Calu3 (cell line): Measurements from ENCODE around the gene RTL5. TPM values are rescaled to one million over a fixed set of nuclear protein-coding genes. Genes with fewer than 3 reads are reported as not detected.

Source experiments
- BruUV-seq: library from RNA; stranded (reverse); fragments of 400-500 nt; replicated peaks from 2 replicates; lab custom pipeline; 2021; lab: Mats Ljungman, UMichigan
- CTCF ChIA-PET: fragments of 300-600 bp; sonication (Branson Sonifier 250); formaldehyde crosslinking; loops from one replicate; lab custom pipeline; 2022; ENCODE audit warnings: antibody characterized with exemption; lab: Charles Lee
- DNase-seq: peaks from one replicate; pipeline ENCODE4 v3.0.0; 2022
- H3K27ac Mint-ChIP-seq: one replicate; pipeline ENCODE4 v1.8.0; 2022; ENCODE audit warnings: mixed read lengths; ENCODE audit not compliant: unreplicated experiment
- H3K27me3 Mint-ChIP-seq: one replicate; pipeline ENCODE4 v1.8.0; 2022; ENCODE audit warnings: mixed read lengths; ENCODE audit not compliant: unreplicated experiment
- H3K36me3 Mint-ChIP-seq: one replicate; pipeline ENCODE4 v1.8.0; 2022; ENCODE audit warnings: mild to moderate bottlenecking, moderate library complexity, mixed read lengths; ENCODE audit not compliant: insufficient read depth, unreplicated experiment
- H3K4me1 Mint-ChIP-seq: one replicate; pipeline ENCODE4 v1.8.0; 2022; ENCODE audit warnings: mild to moderate bottlenecking, low read depth, mixed read lengths; ENCODE audit not compliant: unreplicated experiment
- H3K4me3 Mint-ChIP-seq: one replicate; pipeline ENCODE4 v1.8.0; 2022; ENCODE audit warnings: mild to moderate bottlenecking, low read depth, moderate library complexity, mixed read lengths; ENCODE audit not compliant: unreplicated experiment
- H3K9me3 Mint-ChIP-seq: one replicate; pipeline ENCODE4 v1.8.0; 2022; ENCODE audit warnings: low read depth, mixed read lengths; ENCODE audit not compliant: unreplicated experiment
- intact Hi-C: fragments of 100-400 bp; cut with micrococcal nuclease; formaldehyde crosslinking; loops from one replicate; pipeline ENCODE4 v1.10.0; 2022; ENCODE audit not compliant: unreplicated experiment
- total RNA-seq: library from RNA; stranded (reverse); gene quantifications from 2 replicates; pipeline ENCODE4 v1.2.3, GENCODE V29; 2022
- TF ChIP-seq, protein P1 (sequence below): fragments of 200-600 bp; IDR thresholded peaks from one replicate; pipeline ENCODE4 v1.8.0; 2022; ENCODE audit warnings: antibody characterized with exemption; ENCODE audit not compliant: unreplicated experiment

The RTL5 gene
- total RNA-seq, 1 experiment from 2014 or later: 0.07 TPM

DNA sequence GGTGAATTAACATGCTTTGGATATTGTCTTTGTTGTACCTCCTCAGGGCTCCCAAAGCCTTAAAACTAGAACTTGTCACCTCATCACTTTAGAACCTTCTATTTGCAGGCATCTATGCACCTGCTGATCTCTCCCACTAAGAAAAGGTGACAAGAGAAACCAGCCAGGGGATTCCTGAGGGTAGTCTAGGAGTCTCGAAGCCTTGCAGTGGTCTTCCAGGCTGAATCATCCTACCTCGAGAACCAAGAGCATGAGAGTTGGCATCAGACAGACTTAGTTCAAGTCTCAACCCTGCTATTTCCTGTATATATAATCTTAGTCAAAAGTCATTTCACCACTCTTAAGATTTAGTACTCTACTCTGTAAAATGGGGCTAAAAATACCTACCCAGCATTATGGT lies 29.6 kb downstream of the RTL5 start:
- no peaks in the 10 kb centered on the region for H3K9me3 Mint-ChIP-seq

DNA sequence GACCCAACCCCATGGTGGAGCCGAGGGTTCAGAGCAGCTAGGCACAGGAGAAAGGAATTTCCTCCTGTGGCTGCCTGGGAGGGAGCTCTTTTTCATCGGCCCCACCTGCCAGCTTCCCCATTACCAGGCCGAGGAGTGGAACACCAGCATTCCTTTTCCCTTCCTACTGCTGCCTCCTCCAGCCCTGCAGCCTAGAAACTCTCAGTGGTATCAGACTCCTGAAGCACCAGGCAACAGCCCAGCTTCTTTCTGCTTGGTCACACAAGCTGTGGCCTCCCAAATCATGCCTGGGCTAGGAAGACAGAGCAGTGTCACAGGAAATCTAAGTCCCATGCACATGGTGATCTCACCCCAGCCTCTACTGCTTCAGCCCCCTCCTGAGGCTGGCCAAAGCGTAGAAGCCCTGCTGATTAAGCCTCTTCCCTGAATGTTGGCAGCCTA lies 30.1 kb downstream of the RTL5 start:
- TF ChIP-seq, protein P1, sequence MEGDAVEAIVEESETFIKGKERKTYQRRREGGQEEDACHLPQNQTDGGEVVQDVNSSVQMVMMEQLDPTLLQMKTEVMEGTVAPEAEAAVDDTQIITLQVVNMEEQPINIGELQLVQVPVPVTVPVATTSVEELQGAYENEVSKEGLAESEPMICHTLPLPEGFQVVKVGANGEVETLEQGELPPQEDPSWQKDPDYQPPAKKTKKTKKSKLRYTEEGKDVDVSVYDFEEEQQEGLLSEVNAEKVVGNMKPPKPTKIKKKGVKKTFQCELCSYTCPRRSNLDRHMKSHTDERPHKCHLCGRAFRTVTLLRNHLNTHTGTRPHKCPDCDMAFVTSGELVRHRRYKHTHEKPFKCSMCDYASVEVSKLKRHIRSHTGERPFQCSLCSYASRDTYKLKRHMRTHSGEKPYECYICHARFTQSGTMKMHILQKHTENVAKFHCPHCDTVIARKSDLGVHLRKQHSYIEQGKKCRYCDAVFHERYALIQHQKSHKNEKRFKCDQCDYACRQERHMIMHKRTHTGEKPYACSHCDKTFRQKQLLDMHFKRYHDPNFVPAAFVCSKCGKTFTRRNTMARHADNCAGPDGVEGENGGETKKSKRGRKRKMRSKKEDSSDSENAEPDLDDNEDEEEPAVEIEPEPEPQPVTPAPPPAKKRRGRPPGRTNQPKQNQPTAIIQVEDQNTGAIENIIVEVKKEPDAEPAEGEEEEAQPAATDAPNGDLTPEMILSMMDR: no peak
- DNase-seq: no peak
- no TSS peak for BruUV-seq
- H3K36me3 Mint-ChIP-seq: no peaks in the 10 kb centered on the region
- H3K4me3 Mint-ChIP-seq: no peak overlapping the region
- peaks cover 61% of the 10 kb centered on the region for H3K27me3 Mint-ChIP-seq
- H3K4me1 Mint-ChIP-seq: no peaks in the 10 kb centered on the region
- H3K27ac Mint-ChIP-seq: no peak overlapping the region
- H3K9me3 Mint-ChIP-seq: no peaks in the 10 kb centered on the region
- intact Hi-C loops: no loop called here
- CTCF ChIA-PET: interaction anchor here (0.6 kb wide), 1 partner anchor 187 kb away, joined by 3 read pairs; no protein-coding TSS in a partner anchor

More for the DNA sequence above, 29.6 kb downstream of the RTL5 start:
- Mint-ChIP-seq H3K4me1 (no peaks in the 10 kb centered on the region), H3K4me3 (no peak overlapping the region), H3K27ac (no peak overlapping the region), H3K27me3 (peaks cover 60% of the 10 kb centered on the region), H3K36me3 (no peaks in the 10 kb centered on the region)
- TF ChIP-seq, protein P1: no peak
- DNase-seq: no peak
- no TSS peak for BruUV-seq
- intact Hi-C loops: no loop called here
- CTCF ChIA-PET: interaction anchor here (0.6 kb wide), 1 partner anchor 187 kb away, joined by 3 read pairs; no protein-coding TSS in a partner anchor

DNA sequence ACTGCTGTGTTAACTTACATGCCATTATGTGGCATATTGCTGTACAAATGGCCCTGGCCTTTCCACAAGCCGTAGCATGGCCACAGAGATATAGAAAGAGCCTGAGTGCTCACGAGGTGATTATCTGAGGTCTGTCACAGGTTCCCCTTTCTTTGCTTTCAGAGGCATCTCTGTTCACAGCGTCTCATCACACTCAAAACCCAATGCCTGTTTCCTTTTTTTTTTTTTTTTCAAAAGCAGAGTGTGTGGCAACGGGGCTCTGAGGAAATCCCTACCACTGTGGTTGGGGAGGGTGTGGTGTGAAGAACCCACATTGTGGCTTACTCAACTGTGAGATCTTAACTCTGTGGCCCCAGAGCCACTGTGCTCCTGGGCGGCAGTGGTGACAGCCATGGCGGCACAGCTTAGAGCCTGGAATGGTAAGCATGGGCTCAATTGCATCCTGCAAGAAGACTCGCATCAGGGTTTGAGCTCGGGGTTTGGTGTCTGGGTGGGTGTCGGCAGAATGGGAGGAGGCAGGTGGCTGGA lies 30.8 kb downstream of the RTL5 start:
- Mint-ChIP-seq H3K9me3 (no peaks in the 10 kb centered on the region), H3K27me3 (peaks cover 61% of the 10 kb centered on the region), H3K4me3 (no peak overlapping the region), H3K36me3 (no peaks in the 10 kb centered on the region), H3K27ac (no peak overlapping the region), H3K4me1 (no peaks in the 10 kb centered on the region)
- intact Hi-C loops: no loop called here
- no TSS peak for BruUV-seq
- DNase-seq: no peak
- TF ChIP-seq, protein P1: no peak
- CTCF ChIA-PET: no interaction called here

DNA sequence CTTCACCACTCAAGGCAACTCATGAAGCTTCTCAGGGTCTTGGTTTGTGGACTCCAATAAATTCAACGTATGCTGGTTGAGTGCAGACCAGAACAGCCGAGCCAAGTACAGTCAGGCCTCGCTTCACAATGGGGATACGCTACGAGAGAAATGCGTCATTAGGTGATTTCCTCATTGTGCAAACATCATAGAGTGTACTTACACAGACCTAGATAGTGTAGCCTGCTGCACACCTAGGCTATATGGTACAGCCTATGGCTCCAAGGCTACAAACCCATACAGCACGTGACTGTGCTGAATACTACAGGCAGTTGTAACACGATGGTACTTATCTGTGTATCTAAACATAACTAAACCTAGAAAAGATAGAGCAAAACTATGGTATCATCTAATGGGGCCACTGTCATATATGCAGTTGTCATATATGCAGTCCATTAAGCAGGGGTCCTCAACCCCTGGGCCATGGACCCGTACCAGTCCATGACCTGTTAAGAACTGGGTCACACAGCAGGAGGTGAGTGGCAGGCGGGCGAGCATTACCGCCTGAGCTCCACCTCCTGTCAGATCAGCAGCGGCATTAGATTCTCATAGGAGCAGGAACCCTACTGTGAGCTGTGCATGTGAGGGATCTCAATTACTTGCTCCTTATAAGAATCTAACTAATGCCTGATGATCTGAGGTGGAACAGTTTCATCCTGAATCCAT lies 31.5 kb downstream of the RTL5 start:
- intact Hi-C loops: no loop called here
- Mint-ChIP-seq H3K9me3 (no peaks in the 10 kb centered on the region), H3K4me3 (no peak overlapping the region), H3K27ac (no peak overlapping the region), H3K36me3 (no peaks in the 10 kb centered on the region), H3K27me3 (peaks cover 61% of the 10 kb centered on the region), H3K4me1 (no peaks in the 10 kb centered on the region)
- BruUV-seq: no TSS peak
- TF ChIP-seq, protein P1: no peak
- CTCF ChIA-PET: no interaction called here
- DNase-seq: no peak
